ENCODE measurements around the gene JAZF1. TPM values are rescaled to one million over a fixed set of nuclear protein-coding genes. Genes with fewer than 3 reads are reported as not detected.

JAZF1 gene
- total and polyA plus RNA-seq, 2 of the 8 experiments (the other 6 are each of a cell fraction or from before 2014, with no cell fraction given): 2.6 to 21.8 TPM

- no peak for TF ChIP-seq CHD7 (IDR thresholded peaks at IDR 0.05; ENCODE audit: insufficient replicate concordance, low read length)
- no peak for TF ChIP-seq SUZ12 (IDR thresholded peaks at IDR 0.05; ENCODE audit: low read length)
Measured at GRCh38 chr7:27911920-27912319, 268.7 kb downstream of the JAZF1 start (continued).

All from H1 (cell line).